K562 (cell line): ENCODE results near the gene TSC22D2. TPM values are rescaled to one million over a fixed set of nuclear protein-coding genes. Genes with fewer than 3 reads are reported as not detected.

Source experiments
- ATAC-seq: fragments of 200-7000 bp; cut with Tn5 transposase; 3 replicates; pipeline ENCODE4 v1.9.1; 2020; ENCODE audit warnings: moderate library complexity
- BruUV-seq: library from RNA; stranded (reverse); fragments of 400-500 nt; replicated peaks from 2 replicates; lab custom pipeline; 2021; lab: Mats Ljungman, UMichigan
- CTCF ChIA-PET: fragments of 300-600 bp; formaldehyde crosslinking; extraction: SDS; loops from one replicate; lab custom pipeline; 2021; ENCODE audit warnings: low intra/inter-chr PET ratio; lab: Yijun Ruan, JAX
- POLR2A ChIA-PET: fragments of 300-600, 350-650 bp; sonication (Branson Sonifier 250); formaldehyde crosslinking; extraction: SDS; loops from one replicate; lab custom pipeline; 2021; ENCODE audit warnings: antibody characterized with exemption, inconsistent platforms; lab: Yijun Ruan, JAX
- DNase-seq, 4 experiments: peaks; one replicate each; pipeline versions ENCODE4 v3.0.0 to v3.0.0-alpha.2; 2011 to 2018; ENCODE audit warnings: low spot score in 3 of 4, mixed read lengths in 3 of 4; ENCODE audit errors: extremely low read depth in 1 of 4
- FAIRE-seq: peaks from 2 replicates; lab custom pipeline; 2011; peaks lifted over from hg19 to GRCh38; lab: Jason Lieb, UNC
- H2AFZ ChIP-seq: 2 replicates; pipeline ENCODE4 v1.6.0; 2011; ENCODE audit warnings: low read depth, low read length, control low read depth, inconsistent platforms
- H3K27ac ChIP-seq: fragments of 200-600 bp; 3 replicates; pipeline ENCODE4 v1.8.0; 2011; ENCODE audit warnings: low read depth, mild to moderate bottlenecking, control low read depth, inconsistent platforms, low read length, moderate library complexity, mixed read lengths; ENCODE audit errors: extremely low read depth
- H3K27me3 ChIP-seq, 2 experiments: fragments of 300-600 bp in 1 of 2; 2 replicates in 1 of 2; 3 replicates in 1 of 2; pipeline versions ENCODE4 v1.6.0 to v1.8.0; 2011; ENCODE audit warnings: inconsistent platforms in 2 of 2, low read length in 2 of 2, mild to moderate bottlenecking in 1 of 2, mixed read lengths in 1 of 2, moderate library complexity in 1 of 2; ENCODE audit not compliant: control insufficient read depth in 2 of 2, insufficient read depth in 2 of 2
- H3K36me3 ChIP-seq: fragments of 300-600 bp; 3 replicates; pipeline ENCODE4 v1.8.0; 2011; ENCODE audit warnings: mild to moderate bottlenecking, low read length, inconsistent platforms; ENCODE audit not compliant: control insufficient read depth, insufficient read depth
- H3K4me1 ChIP-seq, 2 experiments: fragments of 200-600 bp in 1 of 2; replicated peaks in 1 of 2; 2 replicates in 1 of 2; 3 replicates in 1 of 2; pipeline versions ENCODE4 v1.5.1 to v1.8.0; 2011; ENCODE audit warnings: inconsistent platforms in 2 of 2, low read length in 2 of 2, mild to moderate bottlenecking in 1 of 2, mixed read lengths in 1 of 2, moderate library complexity in 1 of 2; ENCODE audit not compliant: control insufficient read depth in 2 of 2, insufficient read depth in 2 of 2
- H3K4me2 ChIP-seq: 2 replicates; pipeline ENCODE4 v1.6.1; 2011; ENCODE audit warnings: low read length, control low read depth, inconsistent platforms, mixed read lengths; ENCODE audit not compliant: insufficient read depth
- H3K4me3 ChIP-seq: fragments of 200-600 bp; sonication (generic), shearing (Covaris generic); 2 replicates; pipeline ENCODE4 v1.5.1; 2016; ENCODE audit warnings: control low read depth, inconsistent platforms
- H3K79me2 ChIP-seq: fragments of 200-600 bp; 3 replicates; pipeline ENCODE4 v1.8.0; 2011; ENCODE audit warnings: low read length, inconsistent platforms; ENCODE audit not compliant: control insufficient read depth, insufficient read depth
- H3K9ac ChIP-seq, 2 experiments: 2 replicates each; pipeline versions ENCODE4 v1.6.0 to v1.6.1; 2011; ENCODE audit warnings: low read depth in 2 of 2, low read length in 2 of 2, control low read depth in 1 of 2, inconsistent platforms in 1 of 2, mild to moderate bottlenecking in 1 of 2, mixed read lengths in 1 of 2; ENCODE audit not compliant: insufficient read depth in 1 of 2
- H3K9me1 ChIP-seq: one replicate; pipeline ENCODE4 v1.6.0; 2011; ENCODE audit warnings: inconsistent platforms, mild to moderate bottlenecking, low read length, moderate library complexity; ENCODE audit not compliant: control insufficient read depth, insufficient read depth
- H3K9me3 ChIP-seq: replicated peaks from 2 replicates; pipeline ENCODE4 v1.5.1; 2011; ENCODE audit warnings: low read depth, low read length, inconsistent platforms; ENCODE audit not compliant: control insufficient read depth, insufficient read depth
- H4K20me1 ChIP-seq: replicated peaks from 2 replicates; pipeline ENCODE4 v1.6.1; 2011; ENCODE audit warnings: low read length, inconsistent platforms, mixed read lengths; ENCODE audit not compliant: control insufficient read depth, insufficient read depth
- HCFC1 ChIP-seq: IDR thresholded peaks from 2 replicates; pipeline ENCODE4 v1.6.1; 2012; ENCODE audit warnings: low read depth, low read length, improper control_type of control experiment
- RCOR1 ChIP-seq, 2 experiments: IDR thresholded peaks; 2 replicates each; pipeline ENCODE4 v1.6.1; 2012; ENCODE audit warnings: low read depth in 2 of 2, low read length in 2 of 2, borderline replicate concordance in 1 of 2, improper control_type of control experiment in 1 of 2
- SP2 ChIP-seq: IDR thresholded peaks from 2 replicates; pipeline ENCODE4 v1.6.1; 2011; ENCODE audit warnings: mild to moderate bottlenecking, low read depth, low read length, moderate library complexity; ENCODE audit not compliant: poor library complexity, severe bottlenecking; ENCODE audit errors: extremely low read depth
- SRSF9 ChIP-seq: fragments of 200-400 bp; formaldehyde crosslinking; IDR thresholded peaks from 2 replicates; pipeline ENCODE4 v1.6.1; 2017; ENCODE audit warnings: low read depth, low read length, borderline replicate concordance
- ZBTB7A ChIP-seq: IDR thresholded peaks from 2 replicates; pipeline ENCODE4 v1.6.1; 2011; ENCODE audit warnings: low read depth, mild to moderate bottlenecking, low read length, moderate library complexity, borderline replicate concordance; ENCODE audit not compliant: control insufficient read depth
- WGBS: fragments of 100-300 bp; shearing (Covaris generic); methylation state at CpG from one replicate; pipeline ENCODE4 v1.1.6; 2016; ENCODE audit warnings: low coverage, mixed read lengths; ENCODE audit not compliant: insufficient coverage; ENCODE audit errors: missing lambda C conversion rate; 5-methylcytosine and 5-hydroxymethylcytosine counted together
- in situ Hi-C: fragments of 300-500 bp; cut with MboI; formaldehyde crosslinking; loops from 4 replicates; pipeline ENCODE4 v1.15.0; 2018; ENCODE audit warnings: inconsistent platforms, mixed read lengths
- intact Hi-C: fragments of 100-400 bp; cut with micrococcal nuclease; formaldehyde crosslinking; loops from 2 replicates; pipeline ENCODE4 v1.14.2; 2022
- polyA plus RNA-seq, 8 experiments: library from polyadenylated mRNA; depleted of rRNA in 4 of 8; stranded (reverse) in 5 of 8; unstranded in 3 of 8; fragments of >200 nt; fragmentation: Nextera tagmentation in 2 of 8; fragmentation: Illumina TruSeq in 1 of 8; extraction: Ambion mirVana in 2 of 8; extraction: Trizol in 1 of 8; gene quantifications; 2 replicates each; pipeline versions ENCODE4 v1.2.1 to v1.2.3, GENCODE V29; 2011 to 2014; ENCODE audit warnings: inconsistent platforms in 1 of 8, missing spikeins in 1 of 8
- total RNA-seq, 7 experiments: library from RNA; depleted of rRNA in 6 of 7; stranded (reverse); fragments of >200 nt in 6 of 7; fragmentation: Illumina TruSeq in 2 of 7; extraction: Trizol in 2 of 7; gene quantifications; 2 replicates each; pipeline versions ENCODE4 v1.2.1 to v1.2.3, GENCODE V29; 2011 to 2021; ENCODE audit warnings: low replicate concordance in 1 of 7
- TF ChIP-seq, protein P1 (sequence below): fragments of 250-450 bp; sonication (Bioruptor Pico); IDR thresholded peaks from 2 replicates; pipeline ENCODE4 v1.9.0; 2021; ENCODE audit warnings: mild to moderate bottlenecking, inconsistent platforms
- TF ChIP-seq, protein P2 (sequence below): IDR thresholded peaks from 3 replicates; pipeline ENCODE4 v1.6.1; 2011; ENCODE audit warnings: borderline replicate concordance, mild to moderate bottlenecking, moderate library complexity; ENCODE audit not compliant: insufficient read length; ENCODE audit errors: extremely low read depth

Gene TSC22D2
- total and polyA plus RNA-seq, 9 of the 15 experiments (the other 6 are each of a cell fraction or from before 2014, with no cell fraction given), result 5.5 to 44.0 (median 19.3) TPM

DNA sequence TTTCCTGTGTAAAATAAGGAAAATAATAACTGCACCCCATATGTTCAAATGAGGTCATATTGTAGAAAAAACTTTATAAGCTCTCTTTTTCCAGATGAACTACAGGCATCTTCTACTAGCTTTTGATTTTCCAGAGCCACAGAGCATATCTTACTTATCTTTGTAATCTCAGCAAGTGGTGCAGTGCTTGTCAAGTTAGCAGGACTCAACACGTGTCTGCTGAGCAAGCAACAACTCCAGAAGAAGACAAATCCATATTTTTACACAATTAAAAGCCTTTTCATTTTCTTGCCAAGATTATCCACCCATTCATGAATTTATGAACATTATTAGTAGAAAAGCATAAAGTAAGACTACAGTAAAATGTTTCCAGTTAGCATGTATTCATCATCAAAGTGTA lies 14.4 kb upstream of the TSC22D2 start:
- H3K27me3 ChIP-seq, result no peaks in the 10 kb centered on the region; a peak in 1 of 5 replicates
- no peaks in the 10 kb centered on the region for H3K9me1 ChIP-seq
- CTCF ChIA-PET, result no interaction called here
- H2AFZ ChIP-seq, result no peak overlapping the region
- intact Hi-C loops (no loop called here), in situ Hi-C loops (no loop called here)
- POLR2A ChIA-PET, result interaction anchor here (1.2 to 1.7 kb wide), 3 partner anchors 10 to 18 kb away, joined by 4 to 6 read pairs (median 4); no protein-coding TSS in a partner anchor
- H3K36me3 ChIP-seq, result no peaks in the 10 kb centered on the region; the same call in 2 of the 3 replicates
- no peaks in the 10 kb centered on the region; a peak in 2 of 5 replicates for H3K4me1 ChIP-seq
- H3K79me2 ChIP-seq, result no peaks in the 10 kb centered on the region
- H3K9ac ChIP-seq, result no peak overlapping the region
- H3K27ac ChIP-seq, result no peak overlapping the region
- BruUV-seq, result no TSS peak
- FAIRE-seq (no peak), ATAC-seq (no peak), DNase-seq (no peak)
- no peak overlapping the region for H3K4me2 ChIP-seq
- no peaks in the 10 kb centered on the region for H4K20me1 ChIP-seq
- 0% methylated on average over 1 of the region's 1 CpG for WGBS
- H3K9me3 ChIP-seq, result no peaks in the 10 kb centered on the region
- H3K4me3 ChIP-seq, result no peak overlapping the region
- TF ChIP-seq RCOR1 (IDR thresholded peaks at IDR 0.05; ENCODE audit: borderline replicate concordance in 1 of 2, low read depth in 2 of 2, low read length in 2 of 2) (peak in 1 of 2 experiments; percentile 67; a peak in 1 of 4 replicates), SRSF9 (no peak)
- TF ChIP-seq, all 486 proteins: peak for 1

DNA sequence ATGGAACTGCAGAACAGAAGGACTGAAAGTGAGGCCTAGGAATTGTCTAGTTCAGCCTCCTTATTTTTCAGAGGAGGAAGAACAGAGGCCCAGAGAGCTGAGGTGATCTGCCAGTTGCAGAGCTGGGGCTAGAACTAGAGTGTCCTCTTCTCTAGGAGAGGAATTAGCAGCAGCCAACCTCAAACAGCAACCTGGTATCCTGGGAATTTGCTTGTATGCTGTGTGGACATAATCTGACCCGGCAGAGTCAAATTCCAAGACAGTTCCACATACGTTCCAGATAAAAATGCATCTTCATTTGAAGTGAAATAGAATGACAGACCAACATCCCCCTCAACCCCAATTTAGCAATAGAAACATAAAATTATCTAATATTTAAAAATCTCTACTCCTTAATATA lies 13.5 kb upstream of the TSC22D2 start:
- H3K4me2 ChIP-seq, result no peak overlapping the region
- WGBS, result 68% methylated on average over 2 of the region's 2 CpGs
- DNase-seq (no peak), ATAC-seq (no peak), FAIRE-seq (no peak)
- H3K4me3 ChIP-seq, result no peak overlapping the region
- no peaks in the 10 kb centered on the region; a peak in 1 of 5 replicates for H3K27me3 ChIP-seq
- no peak overlapping the region for H3K9ac ChIP-seq
- in situ Hi-C loops (no loop called here), intact Hi-C loops (no loop called here)
- no peak overlapping the region for H2AFZ ChIP-seq
- no peaks in the 10 kb centered on the region for H3K79me2 ChIP-seq
- CTCF ChIA-PET, result no interaction called here
- H3K27ac ChIP-seq, result no peak overlapping the region
- H3K9me1 ChIP-seq, result no peaks in the 10 kb centered on the region
- H3K9me3 ChIP-seq, result no peaks in the 10 kb centered on the region
- no peaks in the 10 kb centered on the region for H4K20me1 ChIP-seq
- no peaks in the 10 kb centered on the region; a peak in 2 of 5 replicates for H3K4me1 ChIP-seq
- BruUV-seq, result no TSS peak
- no peaks in the 10 kb centered on the region; the same call in 2 of the 3 replicates for H3K36me3 ChIP-seq
- POLR2A ChIA-PET, result interaction anchor here (0.6 to 1.7 kb wide), 5 partner anchors 9 to 44 kb away, joined by 3 to 6 read pairs (median 5); partner anchors contain the start of gene TSC22D2
- TF ChIP-seq, protein P1, sequence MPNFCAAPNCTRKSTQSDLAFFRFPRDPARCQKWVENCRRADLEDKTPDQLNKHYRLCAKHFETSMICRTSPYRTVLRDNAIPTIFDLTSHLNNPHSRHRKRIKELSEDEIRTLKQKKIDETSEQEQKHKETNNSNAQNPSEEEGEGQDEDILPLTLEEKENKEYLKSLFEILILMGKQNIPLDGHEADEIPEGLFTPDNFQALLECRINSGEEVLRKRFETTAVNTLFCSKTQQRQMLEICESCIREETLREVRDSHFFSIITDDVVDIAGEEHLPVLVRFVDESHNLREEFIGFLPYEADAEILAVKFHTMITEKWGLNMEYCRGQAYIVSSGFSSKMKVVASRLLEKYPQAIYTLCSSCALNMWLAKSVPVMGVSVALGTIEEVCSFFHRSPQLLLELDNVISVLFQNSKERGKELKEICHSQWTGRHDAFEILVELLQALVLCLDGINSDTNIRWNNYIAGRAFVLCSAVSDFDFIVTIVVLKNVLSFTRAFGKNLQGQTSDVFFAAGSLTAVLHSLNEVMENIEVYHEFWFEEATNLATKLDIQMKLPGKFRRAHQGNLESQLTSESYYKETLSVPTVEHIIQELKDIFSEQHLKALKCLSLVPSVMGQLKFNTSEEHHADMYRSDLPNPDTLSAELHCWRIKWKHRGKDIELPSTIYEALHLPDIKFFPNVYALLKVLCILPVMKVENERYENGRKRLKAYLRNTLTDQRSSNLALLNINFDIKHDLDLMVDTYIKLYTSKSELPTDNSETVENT, result no peak
- TF ChIP-seq HCFC1, result no peak
- no peak for TF ChIP-seq ZBTB7A
- TF ChIP-seq, protein P2, sequence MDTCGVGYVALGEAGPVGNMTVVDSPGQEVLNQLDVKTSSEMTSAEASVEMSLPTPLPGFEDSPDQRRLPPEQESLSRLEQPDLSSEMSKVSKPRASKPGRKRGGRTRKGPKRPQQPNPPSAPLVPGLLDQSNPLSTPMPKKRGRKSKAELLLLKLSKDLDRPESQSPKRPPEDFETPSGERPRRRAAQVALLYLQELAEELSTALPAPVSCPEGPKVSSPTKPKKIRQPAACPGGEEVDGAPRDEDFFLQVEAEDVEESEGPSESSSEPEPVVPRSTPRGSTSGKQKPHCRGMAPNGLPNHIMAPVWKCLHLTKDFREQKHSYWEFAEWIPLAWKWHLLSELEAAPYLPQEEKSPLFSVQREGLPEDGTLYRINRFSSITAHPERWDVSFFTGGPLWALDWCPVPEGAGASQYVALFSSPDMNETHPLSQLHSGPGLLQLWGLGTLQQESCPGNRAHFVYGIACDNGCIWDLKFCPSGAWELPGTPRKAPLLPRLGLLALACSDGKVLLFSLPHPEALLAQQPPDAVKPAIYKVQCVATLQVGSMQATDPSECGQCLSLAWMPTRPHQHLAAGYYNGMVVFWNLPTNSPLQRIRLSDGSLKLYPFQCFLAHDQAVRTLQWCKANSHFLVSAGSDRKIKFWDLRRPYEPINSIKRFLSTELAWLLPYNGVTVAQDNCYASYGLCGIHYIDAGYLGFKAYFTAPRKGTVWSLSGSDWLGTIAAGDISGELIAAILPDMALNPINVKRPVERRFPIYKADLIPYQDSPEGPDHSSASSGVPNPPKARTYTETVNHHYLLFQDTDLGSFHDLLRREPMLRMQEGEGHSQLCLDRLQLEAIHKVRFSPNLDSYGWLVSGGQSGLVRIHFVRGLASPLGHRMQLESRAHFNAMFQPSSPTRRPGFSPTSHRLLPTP, result no peak
- TF ChIP-seq SP2, result no peak
